ENCODE measurements around the gene PIK3C2G. TPM values are rescaled to one million over a fixed set of nuclear protein-coding genes. Genes with fewer than 3 reads are reported as not detected.

PIK3C2G gene
- total and polyA plus RNA-seq, 10 of the 15 experiments (the other 5 are each of a cell fraction or from before 2014, with no cell fraction given) = not detected

DNA sequence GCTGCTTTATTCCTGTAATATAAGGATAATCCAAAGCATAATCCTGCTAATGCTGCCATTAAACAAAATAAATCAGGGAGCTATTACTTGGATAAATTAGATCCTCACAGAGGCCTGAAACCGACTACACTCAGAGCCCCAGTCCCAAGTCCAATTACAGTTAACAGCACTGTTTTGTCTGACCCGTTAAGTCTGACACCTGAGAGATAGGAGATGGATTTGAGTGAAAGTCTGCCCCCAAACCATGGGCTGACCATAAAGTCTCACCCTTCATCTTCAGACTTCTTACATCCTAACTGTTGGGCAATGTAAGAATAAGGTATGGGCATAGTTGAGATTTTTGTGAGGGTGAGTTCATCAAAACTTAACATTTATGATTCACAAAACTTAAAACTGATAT is 294.8 kb downstream of the PIK3C2G start:
- BruUV-seq (replicated peaks) = no TSS peak
- intact Hi-C loops (cut with micrococcal nuclease; ENCODE audit: unreplicated experiment) (loop anchor here (10.0 kb wide), 1 partner anchor 301 kb away; no protein-coding TSS in a partner anchor), in situ Hi-C loops (cut with MboI) (no loop called here)
- Histone ChIP-seq H3K9me3 (replicated peaks; ENCODE audit: control insufficient read depth, insufficient read depth, low read length) (no peaks in the 10 kb centered on the region), H3K27ac (ENCODE audit: control insufficient read depth, insufficient read depth) (no peak overlapping the region), H3K4me3 (no peak overlapping the region), H3K27me3 (replicated peaks in 1 of 2; ENCODE audit: control insufficient read depth in 2 of 2, insufficient read depth in 2 of 2, low read length in 1 of 2) (no peaks in the 10 kb centered on the region; a peak in 1 of 4 replicates), H3K79me2 (ENCODE audit: control insufficient read depth, insufficient read depth, low read length) (no peaks in the 10 kb centered on the region), H3K36me3 (ENCODE audit: control insufficient read depth in 2 of 2, insufficient read depth in 2 of 2, low read length in 1 of 2) (no peaks in the 10 kb centered on the region), H3K4me1 (ENCODE audit: control insufficient read depth, insufficient read depth, low read length) (no peaks in the 10 kb centered on the region), H2AFZ (ENCODE audit: control insufficient read depth, low read depth, low read length) (no peak overlapping the region), H4K20me1 (ENCODE audit: control insufficient read depth, insufficient read depth) (no peaks in the 10 kb centered on the region), H3K4me2 (ENCODE audit: control insufficient read depth, insufficient read depth) (no peak overlapping the region), H3K9ac (ENCODE audit: control insufficient read depth, insufficient read depth, low read length) (no peak overlapping the region)
- no peak for FAIRE-seq
- ChIA-PET SMC1A (ENCODE audit: uncharacterized antibody, unreplicated experiment) (no interaction called here), CTCF (no interaction called here), POLR2A (no interaction called here), RAD21 (ENCODE audit: unreplicated experiment) (no interaction called here)
- DNase-seq (ENCODE audit: low read depth, low spot score) = no peak
- TF ChIP-seq NR2C1 (IDR thresholded peaks at IDR 0.05) = no peak
- no peak for TF ChIP-seq RBBP5 (conservative IDR thresholded peaks at IDR 0.05)
- no peak for TF ChIP-seq KAT2A (conservative IDR thresholded peaks at IDR 0.05; ENCODE audit: control insufficient read depth, low read depth, low read length)
- TF ChIP-seq NFYA (IDR thresholded peaks at IDR 0.05; ENCODE audit: borderline replicate concordance, low read depth, low read length) = no peak
- no peak for TF ChIP-seq NBN (IDR thresholded peaks at IDR 0.05)
- no peak for TF ChIP-seq TARDBP (IDR thresholded peaks at IDR 0.05; ENCODE audit: borderline replicate concordance)
- no peak for TF ChIP-seq WRNIP1 (IDR thresholded peaks at IDR 0.05; ENCODE audit: borderline replicate concordance, low read depth, low read length)
- no peak for TF ChIP-seq SMAD5 (IDR thresholded peaks at IDR 0.05; ENCODE audit: low read depth)
- TF ChIP-seq, protein P1, sequence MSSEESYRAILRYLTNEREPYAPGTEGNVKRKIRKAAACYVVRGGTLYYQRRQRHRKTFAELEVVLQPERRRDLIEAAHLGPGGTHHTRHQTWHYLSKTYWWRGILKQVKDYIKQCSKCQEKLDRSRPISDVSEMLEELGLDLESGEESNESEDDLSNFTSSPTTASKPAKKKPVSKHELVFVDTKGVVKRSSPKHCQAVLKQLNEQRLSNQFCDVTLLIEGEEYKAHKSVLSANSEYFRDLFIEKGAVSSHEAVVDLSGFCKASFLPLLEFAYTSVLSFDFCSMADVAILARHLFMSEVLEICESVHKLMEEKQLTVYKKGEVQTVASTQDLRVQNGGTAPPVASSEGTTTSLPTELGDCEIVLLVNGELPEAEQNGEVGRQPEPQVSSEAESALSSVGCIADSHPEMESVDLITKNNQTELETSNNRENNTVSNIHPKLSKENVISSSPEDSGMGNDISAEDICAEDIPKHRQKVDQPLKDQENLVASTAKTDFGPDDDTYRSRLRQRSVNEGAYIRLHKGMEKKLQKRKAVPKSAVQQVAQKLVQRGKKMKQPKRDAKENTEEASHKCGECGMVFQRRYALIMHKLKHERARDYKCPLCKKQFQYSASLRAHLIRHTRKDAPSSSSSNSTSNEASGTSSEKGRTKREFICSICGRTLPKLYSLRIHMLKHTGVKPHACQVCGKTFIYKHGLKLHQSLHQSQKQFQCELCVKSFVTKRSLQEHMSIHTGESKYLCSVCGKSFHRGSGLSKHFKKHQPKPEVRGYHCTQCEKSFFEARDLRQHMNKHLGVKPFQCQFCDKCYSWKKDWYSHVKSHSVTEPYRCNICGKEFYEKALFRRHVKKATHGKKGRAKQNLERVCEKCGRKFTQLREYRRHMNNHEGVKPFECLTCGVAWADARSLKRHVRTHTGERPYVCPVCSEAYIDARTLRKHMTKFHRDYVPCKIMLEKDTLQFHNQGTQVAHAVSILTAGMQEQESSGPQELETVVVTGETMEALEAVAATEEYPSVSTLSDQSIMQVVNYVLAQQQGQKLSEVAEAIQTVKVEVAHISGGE (CRISPR knock-in tag; IDR thresholded peaks at IDR 0.05) = no peak
- no peak for TF ChIP-seq MXI1 (IDR thresholded peaks at IDR 0.05; ENCODE audit: low read depth, low read length)
- TF ChIP-seq TCF12 (IDR thresholded peaks at IDR 0.05; ENCODE audit: low read depth, low read length) = no peak
- TF ChIP-seq, protein P2, sequence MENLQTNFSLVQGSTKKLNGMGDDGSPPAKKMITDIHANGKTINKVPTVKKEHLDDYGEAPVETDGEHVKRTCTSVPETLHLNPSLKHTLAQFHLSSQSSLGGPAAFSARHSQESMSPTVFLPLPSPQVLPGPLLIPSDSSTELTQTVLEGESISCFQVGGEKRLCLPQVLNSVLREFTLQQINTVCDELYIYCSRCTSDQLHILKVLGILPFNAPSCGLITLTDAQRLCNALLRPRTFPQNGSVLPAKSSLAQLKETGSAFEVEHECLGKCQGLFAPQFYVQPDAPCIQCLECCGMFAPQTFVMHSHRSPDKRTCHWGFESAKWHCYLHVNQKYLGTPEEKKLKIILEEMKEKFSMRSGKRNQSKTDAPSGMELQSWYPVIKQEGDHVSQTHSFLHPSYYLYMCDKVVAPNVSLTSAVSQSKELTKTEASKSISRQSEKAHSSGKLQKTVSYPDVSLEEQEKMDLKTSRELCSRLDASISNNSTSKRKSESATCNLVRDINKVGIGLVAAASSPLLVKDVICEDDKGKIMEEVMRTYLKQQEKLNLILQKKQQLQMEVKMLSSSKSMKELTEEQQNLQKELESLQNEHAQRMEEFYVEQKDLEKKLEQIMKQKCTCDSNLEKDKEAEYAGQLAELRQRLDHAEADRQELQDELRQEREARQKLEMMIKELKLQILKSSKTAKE (IDR thresholded peaks at IDR 0.05; ENCODE audit: low read depth, poor library complexity, severe bottlenecking) = no peak
- TF ChIP-seq, protein P3, sequence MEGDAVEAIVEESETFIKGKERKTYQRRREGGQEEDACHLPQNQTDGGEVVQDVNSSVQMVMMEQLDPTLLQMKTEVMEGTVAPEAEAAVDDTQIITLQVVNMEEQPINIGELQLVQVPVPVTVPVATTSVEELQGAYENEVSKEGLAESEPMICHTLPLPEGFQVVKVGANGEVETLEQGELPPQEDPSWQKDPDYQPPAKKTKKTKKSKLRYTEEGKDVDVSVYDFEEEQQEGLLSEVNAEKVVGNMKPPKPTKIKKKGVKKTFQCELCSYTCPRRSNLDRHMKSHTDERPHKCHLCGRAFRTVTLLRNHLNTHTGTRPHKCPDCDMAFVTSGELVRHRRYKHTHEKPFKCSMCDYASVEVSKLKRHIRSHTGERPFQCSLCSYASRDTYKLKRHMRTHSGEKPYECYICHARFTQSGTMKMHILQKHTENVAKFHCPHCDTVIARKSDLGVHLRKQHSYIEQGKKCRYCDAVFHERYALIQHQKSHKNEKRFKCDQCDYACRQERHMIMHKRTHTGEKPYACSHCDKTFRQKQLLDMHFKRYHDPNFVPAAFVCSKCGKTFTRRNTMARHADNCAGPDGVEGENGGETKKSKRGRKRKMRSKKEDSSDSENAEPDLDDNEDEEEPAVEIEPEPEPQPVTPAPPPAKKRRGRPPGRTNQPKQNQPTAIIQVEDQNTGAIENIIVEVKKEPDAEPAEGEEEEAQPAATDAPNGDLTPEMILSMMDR (IDR thresholded peaks at IDR 0.05 in 2 of 3, conservative IDR thresholded peaks at IDR 0.05 in 1 of 3; ENCODE audit: control insufficient read depth in 2 of 3, extremely low read depth in 1 of 3, insufficient read depth in 1 of 3, low read depth in 3 of 3, low read length in 3 of 3) = no peak
- TF ChIP-seq, protein P4, sequence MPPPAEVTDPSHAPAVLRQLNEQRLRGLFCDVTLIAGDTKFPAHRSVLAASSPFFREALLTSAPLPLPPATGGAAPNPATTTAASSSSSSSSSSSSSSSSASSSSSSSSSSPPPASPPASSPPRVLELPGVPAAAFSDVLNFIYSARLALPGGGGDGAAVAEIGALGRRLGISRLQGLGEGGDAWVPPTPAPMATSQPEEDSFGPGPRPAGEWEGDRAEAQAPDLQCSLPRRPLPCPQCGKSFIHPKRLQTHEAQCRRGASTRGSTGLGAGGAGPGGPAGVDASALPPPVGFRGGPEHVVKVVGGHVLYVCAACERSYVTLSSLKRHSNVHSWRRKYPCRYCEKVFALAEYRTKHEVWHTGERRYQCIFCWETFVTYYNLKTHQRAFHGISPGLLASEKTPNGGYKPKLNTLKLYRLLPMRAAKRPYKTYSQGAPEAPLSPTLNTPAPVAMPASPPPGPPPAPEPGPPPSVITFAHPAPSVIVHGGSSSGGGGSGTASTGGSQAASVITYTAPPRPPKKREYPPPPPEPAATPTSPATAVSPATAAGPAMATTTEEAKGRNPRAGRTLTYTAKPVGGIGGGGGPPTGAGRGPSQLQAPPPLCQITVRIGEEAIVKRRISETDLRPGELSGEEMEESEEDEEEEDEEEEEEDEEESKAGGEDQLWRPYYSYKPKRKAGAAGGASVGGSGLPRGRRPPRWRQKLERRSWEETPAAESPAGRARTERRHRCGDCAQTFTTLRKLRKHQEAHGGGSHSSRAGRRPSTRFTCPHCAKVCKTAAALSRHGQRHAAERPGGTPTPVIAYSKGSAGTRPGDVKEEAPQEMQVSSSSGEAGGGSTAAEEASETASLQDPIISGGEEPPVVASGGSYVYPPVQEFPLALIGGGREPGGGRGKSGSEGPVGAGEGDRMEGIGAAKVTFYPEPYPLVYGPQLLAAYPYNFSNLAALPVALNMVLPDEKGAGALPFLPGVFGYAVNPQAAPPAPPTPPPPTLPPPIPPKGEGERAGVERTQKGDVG (CRISPR knock-in tag; IDR thresholded peaks at IDR 0.05) = no peak
- ATAC-seq = no peak
- 0% methylated on average over 2 of the region's 2 CpGs for WGBS (ENCODE audit: insufficient coverage, insufficient replicate concordance, low lambda C conversion rate, missing lambda C conversion rate)

All from GM12878 (cell line).